Islet precursor cell (in vitro differentiated cells): ENCODE data around the gene SRRM3.
A peak's percentile ranks its signal among the peaks of the same experiment; 100 is the strongest.
"Not testable (repeated sequence)": the region's sequence is repeated elsewhere in the genome, so short reads cannot be mapped to it uniquely, and the experiment has no call there.

Experiments used
- DNase-seq: peaks from one replicate; pipeline ENCODE4 v3.0.0-alpha.2; 2018

Gene SRRM3

GRCh38 chr7:76292911-76293310 is 91.2 kb downstream of the SRRM3 start:
- not testable (repeated sequence) for DNase-seq

GRCh38 chr7:76293407-76293901 is 91.8 kb downstream of the SRRM3 start:
- peak; percentile 82 for DNase-seq

GRCh38 chr7:76294344-76295024 is 92.8 kb downstream of the SRRM3 start:
- DNase-seq = peak; percentile 94

- peak; percentile 76 for DNase-seq
These were observed 95.3 kb downstream of the SRRM3 start for GRCh38 chr7:76296743-76297740.

GRCh38 chr7:76300166-76300731 is 98.6 kb downstream of the SRRM3 start:
- peak; percentile 86 for DNase-seq

- DNase-seq = no peak
These were observed 99.3 kb downstream of the SRRM3 start for GRCh38 chr7:76301000-76301399.

GRCh38 chr7:76302347-76303201 is 100.9 kb downstream of the SRRM3 start, which contains the start of gene HSPB1:
TSS of gene HSPB1 (plus strand) at chr7:76302673. CDS start at chr7:76302713, 40 bp downstream.
- peak; percentile 93 for DNase-seq

GRCh38 chr7:76303202-76304147 is 101.8 kb downstream of the SRRM3 start:
- DNase-seq = peak; percentile 97

- no peak for DNase-seq
These were observed 103.2 kb downstream of the SRRM3 start for GRCh38 chr7:76304888-76305375.

GRCh38 chr7:76308874-76309273 is 107.2 kb downstream of the SRRM3 start:
- not testable (repeated sequence) for DNase-seq

GRCh38 chr7:76309341-76310101 is 107.8 kb downstream of the SRRM3 start:
- not testable (repeated sequence) for DNase-seq

- DNase-seq = peak; percentile 74
These were observed 108.6 kb downstream of the SRRM3 start for GRCh38 chr7:76310102-76310957.

GRCh38 chr7:76311838-76312237 is 110.1 kb downstream of the SRRM3 start:
- not testable (repeated sequence) for DNase-seq

GRCh38 chr7:76314042-76314721 is 112.5 kb downstream of the SRRM3 start:
- DNase-seq = peak; percentile 98

GRCh38 chr7:76314740-76315139 is 113.0 kb downstream of the SRRM3 start:
- not testable (repeated sequence) for DNase-seq

- no peak for DNase-seq
These were observed 113.7 kb downstream of the SRRM3 start for GRCh38 chr7:76315364-76315763.

- DNase-seq = no peak
These were observed 115.5 kb downstream of the SRRM3 start for GRCh38 chr7:76316984-76317781.
